H1 (cell line): Measurements from ENCODE around the gene C12orf75. TPM values are rescaled to one million over a fixed set of nuclear protein-coding genes. Genes with fewer than 3 reads are reported as not detected.

Source experiments
- BRCA1 ChIP-seq: IDR thresholded peaks from 2 replicates; pipeline ENCODE4 v1.6.1; 2012; ENCODE audit warnings: low read depth, low read length, improper control_type of control experiment
- CBX8 ChIP-seq: fragments of 300-800, 300-1000 bp; sonication (generic); IDR thresholded peaks from 2 replicates; pipeline ENCODE4 v1.7.1; 2016; ENCODE audit warnings: low read depth, low read length, borderline replicate concordance
- CHD7 ChIP-seq: fragments of 300-600 bp; sonication (generic); IDR thresholded peaks from 2 replicates; pipeline ENCODE4 v1.7.1; 2012; ENCODE audit warnings: low read length, moderate library complexity, mild to moderate bottlenecking, inconsistent platforms; ENCODE audit not compliant: insufficient replicate concordance
- POLR2A ChIP-seq, 2 experiments: IDR thresholded peaks; 1 replicate in 1 of 2; 2 replicates in 1 of 2; pipeline ENCODE4 v1.6.1; 2011; ENCODE audit warnings: low read depth in 2 of 2, low read length in 2 of 2, mild to moderate bottlenecking in 2 of 2; ENCODE audit errors: control extremely low read depth in 1 of 2
- polyA plus RNA-seq, 7 experiments: library from polyadenylated mRNA; depleted of rRNA in 3 of 7; stranded (reverse) in 5 of 7; unstranded in 2 of 7; fragments of >200 nt in 5 of 7; fragments of 200-250 nt in 2 of 7; gene quantifications; 1 replicate in 5 of 7; 2 replicates in 1 of 7; 4 replicates in 1 of 7; pipeline versions ENCODE4 v1.2.1 to v1.2.3, GENCODE V29; 2011 to 2013; ENCODE audit warnings: missing spikeins in 2 of 7, mixed read lengths in 2 of 7
- total RNA-seq: library from RNA; stranded (reverse); fragmentation: NEBNext Ultra II Directional; extraction: Animal tissue kit (Norgen Biotek cat#: 25700); gene quantifications from 2 replicates; pipeline ENCODE4 v1.2.1, GENCODE V29; 2021

The C12orf75 gene
- total and polyA plus RNA-seq, 2 of the 8 experiments (the other 6 are each of a cell fraction or from before 2014, with no cell fraction given), result 26.4 to 41.2 TPM

DNA sequence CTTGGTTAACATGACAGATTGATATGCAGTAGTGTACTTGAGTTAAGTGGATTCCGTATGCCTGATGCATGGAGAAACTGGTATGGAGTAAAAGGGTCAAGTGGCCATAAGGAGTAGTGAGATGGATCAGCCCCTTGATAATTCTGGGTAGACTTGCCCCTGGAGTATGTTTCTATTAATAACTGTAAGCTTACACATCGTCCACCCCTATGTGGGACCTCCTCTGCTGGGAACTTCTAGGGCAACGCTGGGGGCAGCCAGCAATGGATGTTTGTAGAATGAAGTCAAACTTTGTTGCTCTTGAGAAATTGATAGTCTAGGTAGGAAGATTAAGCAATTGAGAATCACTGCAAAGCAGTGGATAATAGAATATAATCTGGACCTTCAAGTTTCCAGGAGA lies 3.5 kb downstream of the C12orf75 start (continued):
- TF ChIP-seq CHD7 (no peak), BRCA1 (no peak), CBX8 (no peak), POLR2A (IDR thresholded peaks at IDR 0.05; ENCODE audit: control extremely low read depth in 1 of 2, low read depth in 2 of 2, low read length in 2 of 2) (no peak)
